Spleen (tissue), 11 donors: ENCODE data around the gene SUMO3. TPM values are rescaled to one million over a fixed set of nuclear protein-coding genes. Genes with fewer than 3 reads are reported as not detected.

Source experiments
- DNase-seq: peaks from one replicate; pipeline ENCODE4 v3.0.0-alpha.2; 2020
- H3K27ac ChIP-seq, 8 donors: fragments of 200-600 bp; sonication (generic) in 7 of 8; 1 replicate in 4 of 8; 2 replicates in 4 of 8; pipeline versions ENCODE4 v1.5.0 to v1.8.0; 2016 to 2021; ENCODE audit warnings: inconsistent platforms in 4 of 8, mild to moderate bottlenecking in 4 of 8, moderate library complexity in 1 of 8
- H3K27me3 ChIP-seq, 7 donors: fragments of 200-600 bp; sonication (generic) in 6 of 7; replicated peaks in 1 of 7; 1 replicate in 4 of 7; 2 replicates in 3 of 7; pipeline versions ENCODE4 v1.5.0 to v1.8.0; 2016 to 2021; ENCODE audit warnings: inconsistent platforms in 3 of 7, mild to moderate bottlenecking in 1 of 7
- H3K36me3 ChIP-seq, 6 donors: fragments of 200-600 bp; sonication (generic) in 5 of 6; 1 replicate in 4 of 6; 2 replicates in 2 of 6; pipeline versions ENCODE4 v1.5.0 to v1.8.0; 2016 to 2021; ENCODE audit warnings: inconsistent platforms in 2 of 6
- H3K4me1 ChIP-seq, 6 donors: fragments of 200-600 bp; sonication (generic) in 5 of 6; 1 replicate in 3 of 6; 2 replicates in 3 of 6; pipeline versions ENCODE4 v1.5.0 to v1.8.0; 2016 to 2021; ENCODE audit warnings: inconsistent platforms in 3 of 6
- H3K4me3 ChIP-seq, 8 donors: fragments of 200-600 bp; sonication (generic) in 7 of 8; 1 replicate in 4 of 8; 2 replicates in 4 of 8; pipeline versions ENCODE4 v1.5.0 to v1.8.0; 2016 to 2021; ENCODE audit warnings: inconsistent platforms in 4 of 8, mild to moderate bottlenecking in 4 of 8, moderate library complexity in 2 of 8
- H3K9me3 ChIP-seq, 8 donors: fragments of 200-600 bp; sonication (generic) in 7 of 8; 1 replicate in 4 of 8; 2 replicates in 4 of 8; pipeline versions ENCODE4 v1.5.0 to v1.8.0; 2016 to 2021; ENCODE audit warnings: inconsistent platforms in 4 of 8
- CTCF ChIP-seq, 11 experiments: fragments of 200-600 bp in 7 of 11; fragments of 450-650 bp in 4 of 11; sonication (generic) in 4 of 11; IDR thresholded peaks in 8 of 11; conservative IDR thresholded peaks in 3 of 11; 1 replicate in 7 of 11; 2 replicates in 4 of 11; pipeline versions ENCODE4 v1.4.0 to v1.8.0; 2016 to 2021; ENCODE audit warnings: antibody characterized with exemption in 11 of 11, inconsistent platforms in 4 of 11, mild to moderate bottlenecking in 1 of 11
- POLR2A ChIP-seq, 3 donors: fragments of 450-650 bp; IDR thresholded peaks; one replicate each; pipeline ENCODE4 v1.5.1; 2017; ENCODE audit warnings: antibody characterized with exemption in 3 of 3, mild to moderate bottlenecking in 1 of 3
- POLR2AphosphoS5 ChIP-seq, 3 donors: sonication (generic); formaldehyde crosslinking; IDR thresholded peaks; one replicate each; pipeline ENCODE4 v1.5.1; 2017; ENCODE audit warnings: antibody characterized with exemption in 3 of 3
- WGBS, 5 donors: extraction: QIAGEN DNeasy Blood & Tissue Kit in 3 of 5; methylation state at CpG; one replicate each; pipeline versions ENCODE4 v1.1.5 to v1.1.7; 2013 to 2018; 5-methylcytosine and 5-hydroxymethylcytosine counted together
- intact Hi-C: fragments of 100-400 bp; cut with DNase I; formaldehyde crosslinking; loops from one replicate; pipeline ENCODE4 v1.15.0; 2023; ENCODE audit warnings: low total_unique reads
- polyA plus RNA-seq, 3 donors: library from polyadenylated mRNA; stranded (reverse); fragments of 200-250 nt; gene quantifications; one replicate each; pipeline ENCODE4 v1.2.1, GENCODE V29; 2013
- total RNA-seq, 7 donors: library from RNA; depleted of rRNA in 3 of 7; stranded (reverse); fragments of >200 nt in 3 of 7; fragmentation: NEBNext Ultra II Directional in 4 of 7; extraction: Animal tissue kit (Norgen Biotek cat#: 25700) in 4 of 7; gene quantifications; one replicate each; pipeline versions ENCODE4 v1.1.0 to v1.2.1, GENCODE V29; 2016 to 2021
- donor health status: healthy with polysubstance abuse.
- donor health status: DM: no; HTN: no; CAD: no; lungs with moderate emphysema.
- donor health status: DM: no; HTN: no; CAD: no.
- donor health status: Bipolar disorder and iron deficiency.
- donor health status: healthy.
- donor health status: DM: no; HTN: no; CAD: no.
- donor health status: DM: yes; HTN: yes; CAD: no.

SUMO3 gene
- total and polyA plus RNA-seq, 10 donors, result 38.2 to 101 (median 68.4) TPM

- Histone ChIP-seq H3K36me3 (peaks cover 3 to 72% (median 57%) of the 10 kb centered on the region in 6 donors), H3K27me3 (peaks cover 0 to 11% (median 0%) of the 10 kb centered on the region in 7 donors), H3K27ac (no peak overlapping the region), H3K4me1 (peaks cover 17 to 82% (median 30%) of the 10 kb centered on the region in 6 donors), H3K9me3 (no peaks in the 10 kb centered on the region), H3K4me3 (no peak overlapping the region)
- intact Hi-C loops, result no loop called here
- TF ChIP-seq POLR2A (IDR thresholded peaks at IDR 0.05) (no peak), POLR2AphosphoS5 (IDR thresholded peaks at IDR 0.05) (peak in 1 of 3 donors; percentile 15)
- DNase-seq, result no peak
- WGBS, 5 donors, result 65 to 86% (median 80%) methylated on average over 12 of the region's 12 CpGs
These were observed 31.8 kb upstream of the SUMO3 start for GRCh38 chr21:44849616-44850130.

GRCh38 chr21:44848821-44849521 lies 31.1 kb upstream of the SUMO3 start:
- Histone ChIP-seq H3K9me3 (no peaks in the 10 kb centered on the region), H3K4me3 (no peak overlapping the region), H3K27ac (no peak overlapping the region), H3K27me3 (peaks cover 0 to 16% (median 0%) of the 10 kb centered on the region in 7 donors), H3K36me3 (peaks cover 3 to 65% (median 51%) of the 10 kb centered on the region in 6 donors), H3K4me1 (peaks cover 17 to 75% (median 27%) of the 10 kb centered on the region in 6 donors)
- no peak for DNase-seq
- intact Hi-C loops, result no loop called here
- TF ChIP-seq POLR2A (IDR thresholded peaks at IDR 0.05), result no peak
- no peak for TF ChIP-seq CTCF (IDR thresholded peaks at IDR 0.05 in 8 of 11, conservative IDR thresholded peaks at IDR 0.05 in 3 of 11)
- TF ChIP-seq POLR2AphosphoS5 (IDR thresholded peaks at IDR 0.05), result peak in 2 of 3 donors; percentile 45 to 69
- WGBS, 5 donors, result 88 to 95% (median 94%) methylated on average over 28 to 36 of the region's 36 CpGs

GRCh38 chr21:44847261-44848056 lies 29.6 kb upstream of the SUMO3 start:
- no peaks in the 10 kb centered on the region for H3K9me3 ChIP-seq
- peaks cover 17 to 64% (median 24%) of the 10 kb centered on the region in 6 donors for H3K4me1 ChIP-seq
- TF ChIP-seq POLR2AphosphoS5 (IDR thresholded peaks at IDR 0.05) (peak in 1 of 3 donors; percentile 48), CTCF (IDR thresholded peaks at IDR 0.05 in 8 of 11, conservative IDR thresholded peaks at IDR 0.05 in 3 of 11) (no peak)
- peaks cover 0 to 24% (median 0%) of the 10 kb centered on the region in 7 donors for H3K27me3 ChIP-seq
- peaks cover 3 to 50% (median 38%) of the 10 kb centered on the region in 6 donors for H3K36me3 ChIP-seq
- intact Hi-C loops, result no loop called here
- 83 to 94% (median 89%) methylated on average over 15 to 24 of the region's 24 CpGs for WGBS, 5 donors
- H3K4me3 ChIP-seq, result no peak overlapping the region
- DNase-seq, result no peak
- H3K27ac ChIP-seq, result no peak overlapping the region

- Histone ChIP-seq H3K9me3 (no peaks in the 10 kb centered on the region), H3K4me3 (peak overlapping the region in 4 of 8 donors; percentile 18 to 61 (median 38)), H3K27ac (peak overlapping the region in 5 of 8 donors; percentile 36 to 63 (median 47)), H3K36me3 (peaks cover 3 to 42% (median 32%) of the 10 kb centered on the region in 6 donors), H3K4me1 (peaks cover 17 to 56% (median 24%) of the 10 kb centered on the region in 6 donors), H3K27me3 (peaks cover 0 to 26% (median 0%) of the 10 kb centered on the region in 7 donors)
- WGBS, 5 donors, result 22 to 38% (median 32%) methylated on average over 20 to 27 of the region's 27 CpGs
- peak; percentile 87 for DNase-seq
- intact Hi-C loops, result no loop called here
- no peak for TF ChIP-seq POLR2A (IDR thresholded peaks at IDR 0.05)
- TF ChIP-seq POLR2AphosphoS5 (IDR thresholded peaks at IDR 0.05), result peak in 1 of 3 donors; percentile 35
These were observed 28.8 kb upstream of the SUMO3 start for GRCh38 chr21:44846485-44847260.
